Smooth muscle cell (in vitro differentiated cells): ENCODE results near the gene NFATC2. TPM values are rescaled to one million over a fixed set of nuclear protein-coding genes. Genes with fewer than 3 reads are reported as not detected.

Source experiments
- DNase-seq: peaks from one replicate; lab custom pipeline; 2025; ENCODE audit not compliant: unreplicated experiment; lab: John Stamatoyannopoulos, UW
- H2AFZ ChIP-seq: fragments of 200-600 bp; sonication (generic); 2 replicates; pipeline ENCODE4 v1.6.0; 2016; ENCODE audit warnings: antibody characterized with exemption, low read depth, mild to moderate bottlenecking
- H3F3A ChIP-seq: fragments of 200-600 bp; sonication (generic); 2 replicates; pipeline ENCODE4 v1.6.0; 2017; ENCODE audit warnings: antibody characterized with exemption, low read depth
- H3K27ac ChIP-seq: fragments of 200-600 bp; sonication (generic); 2 replicates; pipeline ENCODE4 v1.5.1; 2016; ENCODE audit warnings: low read depth, mild to moderate bottlenecking
- H3K27me3 ChIP-seq: fragments of 200-600 bp; sonication (generic); 2 replicates; pipeline ENCODE4 v1.6.1; 2016; ENCODE audit warnings: low read depth, mild to moderate bottlenecking
- H3K36me3 ChIP-seq: fragments of 200-600 bp; sonication (generic); 2 replicates; pipeline ENCODE4 v1.5.1; 2016; ENCODE audit warnings: low read depth
- H3K4me1 ChIP-seq: fragments of 200-600 bp; sonication (generic); 2 replicates; pipeline ENCODE4 v1.5.1; 2016; ENCODE audit warnings: low read depth
- H3K4me2 ChIP-seq: fragments of 200-600 bp; sonication (generic); 2 replicates; pipeline ENCODE4 v1.6.0; 2016; ENCODE audit warnings: mild to moderate bottlenecking
- H3K4me3 ChIP-seq: fragments of 200-600 bp; sonication (generic); 2 replicates; pipeline ENCODE4 v1.5.1; 2016; ENCODE audit warnings: mild to moderate bottlenecking
- H3K79me2 ChIP-seq: fragments of 200-600 bp; sonication (generic); 2 replicates; pipeline ENCODE4 v1.6.0; 2016; ENCODE audit warnings: low read depth, mild to moderate bottlenecking
- H3K9ac ChIP-seq: fragments of 200-600 bp; sonication (generic); 2 replicates; pipeline ENCODE4 v1.6.0; 2016; ENCODE audit warnings: low read depth
- H3K9me3 ChIP-seq: fragments of 200-600 bp; sonication (generic); replicated peaks from 2 replicates; pipeline ENCODE4 v1.5.1; 2016; ENCODE audit warnings: low read depth
- H4K20me1 ChIP-seq: fragments of 200-600 bp; sonication (generic); 2 replicates; pipeline ENCODE4 v1.6.0; 2016; ENCODE audit warnings: low read depth
- CTCF ChIP-seq: fragments of 200-600 bp; sonication (generic); IDR thresholded peaks from 2 replicates; pipeline ENCODE4 v1.5.1; 2017; ENCODE audit warnings: borderline replicate concordance, mild to moderate bottlenecking, antibody characterized with exemption; ENCODE audit not compliant: insufficient read depth, poor library complexity, severe bottlenecking
- WGBS: methylation state at CpG from one replicate; pipeline ENCODE4 v1.1.7; 2016; ENCODE audit warnings: low lambda C conversion rate; 5-methylcytosine and 5-hydroxymethylcytosine counted together
- polyA plus RNA-seq: library from polyadenylated mRNA; unstranded; fragments of >200 nt; fragmentation: Nextera tagmentation; extraction: Ambion mirVana; gene quantifications from 2 replicates; pipeline ENCODE4 v1.2.1, GENCODE V29; 2016
- total RNA-seq: library from RNA; depleted of rRNA; stranded (reverse); fragments of >200 nt; gene quantifications from 2 replicates; pipeline ENCODE4 v1.2.3, GENCODE V29; 2014

The NFATC2 gene
- total and polyA plus RNA-seq, 2 experiments from 2014 or later, result 5.8 to 8.4 TPM

GRCh38 chr20:51423290-51423667 is 119.2 kb downstream of the NFATC2 start:
- no peak overlapping the region for H2AFZ ChIP-seq
- TF ChIP-seq CTCF, result no peak
- peaks cover 23% of the 10 kb centered on the region for H3K4me1 ChIP-seq
- no peaks in the 10 kb centered on the region for H3K36me3 ChIP-seq
- peak overlapping the region; percentile 46 for H3K4me2 ChIP-seq
- H3F3A ChIP-seq, result peaks cover 19% of the 10 kb centered on the region
- H4K20me1 ChIP-seq, result no peaks in the 10 kb centered on the region
- no peaks in the 10 kb centered on the region for H3K27me3 ChIP-seq
- no peak overlapping the region for H3K4me3 ChIP-seq
- DNase-seq, result no peak
- WGBS, result 77% methylated on average over 1 of the region's 1 CpG
- H3K9me3 ChIP-seq, result no peaks in the 10 kb centered on the region
- peak overlapping the region; percentile 11 for H3K9ac ChIP-seq
- peak overlapping the region; percentile 78 for H3K27ac ChIP-seq
- H3K79me2 ChIP-seq, result peaks cover 10% of the 10 kb centered on the region

DNA sequence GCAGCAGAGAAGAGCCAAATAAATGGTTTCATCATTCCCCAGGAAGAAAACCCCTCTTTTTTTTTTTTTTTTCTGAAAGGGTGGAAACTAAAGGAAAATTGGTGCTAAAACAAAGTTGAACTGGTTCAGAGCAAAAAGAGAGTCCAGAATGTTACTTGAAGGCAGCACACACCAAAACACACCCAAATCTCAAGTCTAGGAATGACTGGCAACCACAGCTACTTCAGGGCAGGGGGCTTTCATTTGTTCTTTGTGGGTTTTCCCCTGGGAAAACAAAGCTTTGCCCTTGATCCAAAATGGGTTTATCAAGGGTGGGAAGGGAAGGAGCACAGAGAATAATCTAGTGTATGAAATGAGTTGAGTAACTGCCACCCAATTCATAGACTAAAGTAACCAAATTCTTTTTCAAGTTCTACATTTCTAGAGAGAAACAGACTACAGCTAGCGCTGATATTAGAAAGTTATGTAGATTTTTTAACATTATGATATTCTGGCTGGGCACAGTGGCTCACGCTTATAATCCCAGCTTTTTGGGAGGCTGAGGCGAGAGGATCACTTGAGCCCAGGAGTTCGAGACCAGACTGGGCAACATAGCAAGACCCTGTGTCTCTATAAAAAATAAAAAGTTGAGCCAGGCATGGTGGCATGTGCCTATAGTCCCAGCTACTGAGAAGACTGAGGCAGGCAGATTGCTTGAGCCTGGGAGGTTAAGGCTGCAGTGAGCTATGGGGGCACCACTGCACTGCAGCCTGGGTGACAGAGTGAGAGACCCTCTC is 119.8 kb downstream of the NFATC2 start:
- no peaks in the 10 kb centered on the region for H3K27me3 ChIP-seq
- no peaks in the 10 kb centered on the region for H3K9me3 ChIP-seq
- 96% methylated on average over 4 of the region's 4 CpGs for WGBS
- H4K20me1 ChIP-seq, result no peaks in the 10 kb centered on the region
- H2AFZ ChIP-seq, result no peak overlapping the region
- peaks cover 11% of the 10 kb centered on the region for H3K79me2 ChIP-seq
- no peak overlapping the region for H3K4me3 ChIP-seq
- no peak overlapping the region for H3K9ac ChIP-seq
- no peak for TF ChIP-seq CTCF
- peaks cover 13% of the 10 kb centered on the region for H3F3A ChIP-seq
- no peak for DNase-seq
- H3K4me2 ChIP-seq, result no peak overlapping the region
- peak overlapping the region; percentile 78 for H3K27ac ChIP-seq
- no peaks in the 10 kb centered on the region for H3K36me3 ChIP-seq
- H3K4me1 ChIP-seq, result peaks cover 17% of the 10 kb centered on the region

GRCh38 chr20:51420805-51421204 is 121.7 kb downstream of the NFATC2 start:
- no peaks in the 10 kb centered on the region for H4K20me1 ChIP-seq
- no peak overlapping the region for H3K9ac ChIP-seq
- no peaks in the 10 kb centered on the region for H3K27me3 ChIP-seq
- no peaks in the 10 kb centered on the region for H3K9me3 ChIP-seq
- H3K36me3 ChIP-seq, result no peaks in the 10 kb centered on the region
- H3K79me2 ChIP-seq, result peaks cover 15% of the 10 kb centered on the region
- no peak overlapping the region for H3K4me3 ChIP-seq
- 90% methylated on average over 3 of the region's 3 CpGs for WGBS
- peak overlapping the region; percentile 14 for H3K27ac ChIP-seq
- H3K4me2 ChIP-seq, result no peak overlapping the region
- peaks cover 13% of the 10 kb centered on the region for H3F3A ChIP-seq
- no peak overlapping the region for H2AFZ ChIP-seq
- peaks cover 17% of the 10 kb centered on the region for H3K4me1 ChIP-seq
- no peak for DNase-seq
- TF ChIP-seq CTCF, result no peak

DNA sequence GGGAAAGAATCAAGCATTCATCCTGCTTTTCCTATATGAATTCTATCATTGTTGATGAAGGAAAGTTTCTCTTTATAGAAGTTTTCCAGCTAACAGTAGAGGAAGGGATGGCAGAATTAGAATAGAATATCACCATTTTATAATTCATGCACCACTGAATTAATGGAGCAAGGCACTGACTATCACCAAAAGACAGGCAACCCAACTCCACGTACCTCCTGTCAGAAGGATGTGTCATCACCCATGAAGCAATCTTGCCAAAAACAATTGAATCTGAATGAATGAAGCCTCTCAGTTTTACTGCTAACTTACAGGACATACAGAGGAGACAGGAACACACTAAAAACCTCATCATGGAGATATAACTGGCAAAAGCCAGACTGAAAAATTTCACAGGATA is 122.4 kb downstream of the NFATC2 start:
- no peaks in the 10 kb centered on the region for H3K27me3 ChIP-seq
- H3K4me3 ChIP-seq, result no peak overlapping the region
- H3K27ac ChIP-seq, result peak overlapping the region; percentile 14
- DNase-seq, result no peak
- no peaks in the 10 kb centered on the region for H3K9me3 ChIP-seq
- H3K79me2 ChIP-seq, result peaks cover 15% of the 10 kb centered on the region
- H2AFZ ChIP-seq, result no peak overlapping the region
- peaks cover 13% of the 10 kb centered on the region for H3F3A ChIP-seq
- peaks cover 10% of the 10 kb centered on the region for H3K4me1 ChIP-seq
- H3K4me2 ChIP-seq, result no peak overlapping the region
- H3K9ac ChIP-seq, result no peak overlapping the region
- WGBS, result 15% methylated on average over 1 of the region's 1 CpG
- TF ChIP-seq CTCF, result no peak
- H4K20me1 ChIP-seq, result no peaks in the 10 kb centered on the region
- no peaks in the 10 kb centered on the region for H3K36me3 ChIP-seq
